Mesenchymal stem cell (in vitro differentiated cells and primary cell): ENCODE results near the gene TBC1D9.

Experiments used
- DNase-seq: peaks from one replicate; pipeline ENCODE4 v3.0.0-alpha.2; 2013
- H2AFZ ChIP-seq: one replicate; pipeline ENCODE4 v1.6.1; 2013; ENCODE audit warnings: low read depth, mild to moderate bottlenecking, control low read depth, inconsistent platforms, low read length, moderate library complexity
- H2AK5ac ChIP-seq: 2 replicates; pipeline ENCODE4 v1.6.1; 2013; ENCODE audit warnings: low read length, moderate library complexity, mild to moderate bottlenecking, inconsistent platforms; ENCODE audit not compliant: severe bottlenecking
- H2BK120ac ChIP-seq: one replicate; pipeline ENCODE4 v1.6.1; 2013; ENCODE audit warnings: low read depth, mild to moderate bottlenecking, inconsistent platforms, low read length, moderate library complexity
- H2BK12ac ChIP-seq, 2 experiments: one replicate each; pipeline ENCODE4 v1.6.1; 2013; ENCODE audit warnings: inconsistent platforms in 2 of 2, low read length in 2 of 2, mild to moderate bottlenecking in 2 of 2, moderate library complexity in 2 of 2, control low read depth in 1 of 2
- H2BK15ac ChIP-seq: one replicate; pipeline ENCODE4 v1.6.1; 2013; ENCODE audit warnings: mild to moderate bottlenecking, low read depth, inconsistent platforms; ENCODE audit not compliant: poor library complexity, severe bottlenecking
- H2BK5ac ChIP-seq: 2 replicates; pipeline ENCODE4 v1.6.1; 2013; ENCODE audit warnings: low read depth, mild to moderate bottlenecking, low read length, control low read depth, inconsistent platforms; ENCODE audit not compliant: poor library complexity, severe bottlenecking
- H3K14ac ChIP-seq, 2 experiments: one replicate each; pipeline ENCODE4 v1.6.1; 2013; ENCODE audit warnings: inconsistent platforms in 2 of 2, low read length in 2 of 2, control low read depth in 1 of 2, mild to moderate bottlenecking in 1 of 2, moderate library complexity in 1 of 2
- H3K18ac ChIP-seq, 2 experiments: one replicate each; pipeline ENCODE4 v1.6.1; 2013; ENCODE audit warnings: inconsistent platforms in 2 of 2, low read length in 2 of 2, control low read depth in 1 of 2, low read depth in 1 of 2, mild to moderate bottlenecking in 1 of 2
- H3K23ac ChIP-seq, 2 experiments: one replicate each; pipeline ENCODE4 v1.6.1; 2013; ENCODE audit warnings: inconsistent platforms in 2 of 2, low read length in 2 of 2, mild to moderate bottlenecking in 2 of 2, moderate library complexity in 2 of 2, control low read depth in 1 of 2
- H3K27ac ChIP-seq: 2 replicates; pipeline ENCODE4 v1.5.1; 2013; ENCODE audit warnings: mild to moderate bottlenecking, moderate library complexity, low read length, control low read depth, inconsistent platforms; ENCODE audit not compliant: poor library complexity, severe bottlenecking
- H3K27me3 ChIP-seq, 2 experiments: 2 replicates each; pipeline versions ENCODE4 v1.6.1 to v1.7.0; 2013; ENCODE audit warnings: low read length in 2 of 2, mild to moderate bottlenecking in 2 of 2, moderate library complexity in 2 of 2, control low read depth in 1 of 2, inconsistent platforms in 1 of 2; ENCODE audit not compliant: control insufficient read depth in 1 of 2, insufficient read depth in 1 of 2
- H3K36me3 ChIP-seq, 2 experiments: 2 replicates each; pipeline versions ENCODE4 v1.6.1 to v1.7.0; 2013; ENCODE audit warnings: low read length in 2 of 2, control low read depth in 1 of 2, inconsistent platforms in 1 of 2, low read depth in 1 of 2, mild to moderate bottlenecking in 1 of 2; ENCODE audit not compliant: insufficient read depth in 2 of 2, control insufficient read depth in 1 of 2
- H3K4ac ChIP-seq, 2 experiments: one replicate each; pipeline ENCODE4 v1.6.1; 2013; ENCODE audit warnings: inconsistent platforms in 2 of 2, low read length in 2 of 2, mild to moderate bottlenecking in 2 of 2, moderate library complexity in 2 of 2, control low read depth in 1 of 2, low read depth in 1 of 2
- H3K4me1 ChIP-seq: 2 replicates; pipeline ENCODE4 v1.6.1; 2013; ENCODE audit warnings: low read depth, low read length, control low read depth; ENCODE audit not compliant: control insufficient read depth, insufficient read depth
- H3K4me2 ChIP-seq: 2 replicates; pipeline ENCODE4 v1.6.1; 2013; ENCODE audit warnings: low read length, mild to moderate bottlenecking, inconsistent platforms; ENCODE audit not compliant: poor library complexity, severe bottlenecking
- H3K4me3 ChIP-seq, 2 experiments: 2 replicates each; pipeline versions ENCODE4 v1.5.1 to v1.7.0; 2013; ENCODE audit warnings: low read length in 2 of 2, mild to moderate bottlenecking in 2 of 2, control low read depth in 1 of 2, low read depth in 1 of 2; ENCODE audit not compliant: insufficient read depth in 1 of 2
- H3K79me1 ChIP-seq: replicated peaks from 2 replicates; pipeline ENCODE4 v1.6.1; 2013; ENCODE audit warnings: mild to moderate bottlenecking, control low read depth, low read length, inconsistent platforms; ENCODE audit not compliant: poor library complexity, severe bottlenecking
- H3K9ac ChIP-seq: 2 replicates; pipeline ENCODE4 v1.7.0; 2013; ENCODE audit warnings: mild to moderate bottlenecking, low read length, moderate library complexity
- H3K9me3 ChIP-seq: 2 replicates; pipeline ENCODE4 v1.7.0; 2013; ENCODE audit warnings: mild to moderate bottlenecking, low read length; ENCODE audit not compliant: control insufficient read depth
- H4K8ac ChIP-seq: one replicate; pipeline ENCODE4 v1.6.1; 2013; ENCODE audit warnings: inconsistent platforms, mild to moderate bottlenecking, low read length, moderate library complexity
- H4K91ac ChIP-seq: one replicate; pipeline ENCODE4 v1.6.1; 2013; ENCODE audit warnings: mild to moderate bottlenecking, low read length, inconsistent platforms
- WGBS: methylation state at CpG from one replicate; pipeline ENCODE4 v1.1.7; 2013; ENCODE audit warnings: mixed read lengths; 5-methylcytosine and 5-hydroxymethylcytosine counted together

Gene TBC1D9

DNA sequence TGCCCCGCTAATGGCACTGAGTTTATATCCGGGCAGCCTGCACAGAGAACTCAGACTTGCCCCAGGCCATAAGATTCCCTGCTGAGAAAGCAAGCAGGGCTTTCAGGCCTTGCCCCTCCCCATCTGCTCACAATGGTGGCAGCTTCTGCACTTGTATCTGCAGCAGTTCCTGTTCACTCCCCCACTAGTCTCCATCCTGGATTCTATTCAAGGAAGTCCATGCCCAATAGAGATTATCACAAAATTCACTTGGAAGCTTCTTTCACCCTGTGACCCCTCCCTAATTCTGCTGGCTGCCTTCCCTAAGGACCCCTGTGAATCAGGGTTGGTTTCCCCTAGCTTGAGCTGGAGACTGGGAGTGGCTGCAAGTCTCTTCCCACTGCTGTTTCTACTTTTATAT is 152.9 kb downstream of the TBC1D9 start:
- Histone ChIP-seq H3K4me3 (no peak overlapping the region), H3K18ac (no peak overlapping the region), H4K91ac (no peak overlapping the region), H3K27ac (no peak overlapping the region), H4K8ac (no peak overlapping the region), H3K14ac (no peak overlapping the region), H2AK5ac (no peak overlapping the region), H3K9ac (no peak overlapping the region), H3K9me3 (no peaks in the 10 kb centered on the region), H3K27me3 (peaks cover 0 to 37% of the 10 kb centered on the region in 2 experiments), H3K4me2 (no peak overlapping the region), H2BK15ac (no peak overlapping the region), H3K4me1 (no peaks in the 10 kb centered on the region), H2BK5ac (no peak overlapping the region), H3K23ac (no peak overlapping the region), H2BK12ac (no peak overlapping the region), H3K79me1 (no peaks in the 10 kb centered on the region), H3K36me3 (no peaks in the 10 kb centered on the region), H2AFZ (no peak overlapping the region), H2BK120ac (no peak overlapping the region), H3K4ac (no peak overlapping the region)
- WGBS: 90% methylated on average over 2 of the region's 2 CpGs
- no peak for DNase-seq

DNA sequence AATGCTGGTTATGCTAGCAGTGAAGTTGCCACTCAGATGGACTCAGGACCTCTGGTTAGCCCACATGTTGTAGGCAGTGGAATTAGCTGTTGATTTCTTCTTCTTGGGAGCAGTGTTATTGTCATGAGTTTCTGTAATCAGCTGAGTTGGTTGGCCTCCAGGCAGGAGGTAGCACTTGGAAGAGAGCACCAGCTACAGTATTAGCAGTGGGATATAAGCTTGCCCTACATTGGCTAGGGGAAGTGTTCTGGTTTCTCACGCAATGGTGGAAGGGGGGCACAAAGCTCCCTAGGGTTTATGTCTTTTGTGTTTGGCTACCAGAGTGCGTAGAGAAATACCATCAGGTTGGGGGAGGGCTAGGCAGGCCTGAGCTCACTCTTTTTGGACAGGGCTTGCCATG is 153.5 kb downstream of the TBC1D9 start:
- Histone ChIP-seq H3K4me3 (no peak overlapping the region), H2AK5ac (no peak overlapping the region), H3K27me3 (peaks cover 0 to 37% of the 10 kb centered on the region in 2 experiments), H3K79me1 (no peaks in the 10 kb centered on the region), H3K23ac (no peak overlapping the region), H3K14ac (no peak overlapping the region), H2BK120ac (no peak overlapping the region), H3K4ac (no peak overlapping the region), H2AFZ (no peak overlapping the region), H3K4me2 (no peak overlapping the region), H4K8ac (no peak overlapping the region), H4K91ac (no peak overlapping the region), H3K4me1 (no peaks in the 10 kb centered on the region), H3K36me3 (no peaks in the 10 kb centered on the region), H3K18ac (no peak overlapping the region), H2BK5ac (no peak overlapping the region), H2BK12ac (no peak overlapping the region), H2BK15ac (no peak overlapping the region), H3K9me3 (no peaks in the 10 kb centered on the region), H3K27ac (no peak overlapping the region), H3K9ac (no peak overlapping the region)
- WGBS: 88% methylated on average over 2 of the region's 2 CpGs
- DNase-seq: no peak

DNA sequence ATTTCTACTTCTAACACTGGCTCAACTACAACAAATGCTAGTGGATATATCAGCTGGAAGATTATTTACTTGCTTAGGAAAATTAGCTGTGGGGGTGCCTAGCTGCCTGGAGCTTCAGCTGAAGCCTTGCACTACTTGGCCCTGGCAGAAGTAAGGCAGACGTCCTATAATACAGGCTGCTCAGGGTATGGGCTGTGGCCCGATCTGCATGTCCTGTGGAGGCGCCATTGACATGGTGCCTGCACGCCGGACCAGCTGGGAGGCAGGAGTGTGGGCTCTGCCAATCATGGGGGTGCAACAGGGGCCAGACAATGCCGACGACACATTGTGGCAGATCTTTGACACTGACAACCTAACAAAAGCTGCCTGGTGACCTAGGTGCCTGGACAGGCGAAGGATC is 155.8 kb downstream of the TBC1D9 start:
- H3K27me3 ChIP-seq: peaks cover 0 to 24% of the 10 kb centered on the region in 2 experiments
- no peak overlapping the region for H3K4ac ChIP-seq
- no peaks in the 10 kb centered on the region for H3K36me3 ChIP-seq
- no peak overlapping the region for H3K14ac ChIP-seq
- no peak for DNase-seq
- H3K4me3 ChIP-seq: no peak overlapping the region
- H2BK120ac ChIP-seq: no peak overlapping the region
- no peak overlapping the region for H2BK5ac ChIP-seq
- no peak overlapping the region for H3K9ac ChIP-seq
- no peak overlapping the region for H3K23ac ChIP-seq
- H4K8ac ChIP-seq: no peak overlapping the region
- no peak overlapping the region for H3K4me2 ChIP-seq
- H2AK5ac ChIP-seq: no peak overlapping the region
- no peak overlapping the region for H2BK15ac ChIP-seq
- WGBS: 88% methylated on average over 8 of the region's 8 CpGs
- no peak overlapping the region for H2AFZ ChIP-seq
- no peak overlapping the region for H2BK12ac ChIP-seq
- no peak overlapping the region for H3K27ac ChIP-seq
- H4K91ac ChIP-seq: no peak overlapping the region
- no peaks in the 10 kb centered on the region for H3K9me3 ChIP-seq
- no peaks in the 10 kb centered on the region for H3K79me1 ChIP-seq
- no peaks in the 10 kb centered on the region for H3K4me1 ChIP-seq
- H3K18ac ChIP-seq: no peak overlapping the region

DNA sequence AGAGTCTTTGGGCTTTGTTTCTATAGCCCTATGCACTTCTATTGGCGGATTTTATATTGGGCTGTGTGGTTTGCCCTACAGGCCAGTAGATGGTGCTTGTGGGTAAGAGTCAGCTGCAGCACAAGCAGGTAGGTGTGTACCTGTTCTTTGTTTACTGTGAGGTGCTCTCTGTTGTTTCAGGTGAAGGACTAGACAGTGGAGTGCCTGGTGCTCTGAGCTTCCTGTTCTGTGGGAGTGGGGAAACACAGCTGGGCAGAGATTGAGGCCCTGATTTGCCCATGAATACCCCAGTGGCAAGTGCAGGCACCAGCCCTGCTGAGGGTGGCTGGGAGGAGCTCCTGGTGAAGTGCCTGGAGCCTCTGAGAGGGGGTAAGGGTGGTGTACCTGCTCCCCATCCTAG is 161.1 kb downstream of the TBC1D9 start:
- whole genome bisulfite sequencing: 78% methylated on average over 1 of the region's 1 CpG
- no peak overlapping the region for H4K91ac ChIP-seq
- H3K4ac ChIP-seq: no peak overlapping the region

More for the DNA sequence above, 161.1 kb downstream of the TBC1D9 start:
- H3K14ac ChIP-seq: no peak overlapping the region
- no peak overlapping the region for H2AFZ ChIP-seq
- H2BK5ac ChIP-seq: no peak overlapping the region
- peaks cover 8% of the 10 kb centered on the region for H3K9me3 ChIP-seq
- no peaks in the 10 kb centered on the region for H3K79me1 ChIP-seq
- no peak overlapping the region for H3K27ac ChIP-seq
- H3K23ac ChIP-seq: no peak overlapping the region
- no peak overlapping the region for H3K4me3 ChIP-seq
- no peak overlapping the region for H2BK15ac ChIP-seq
- H3K27me3 ChIP-seq: peaks cover 0 to 12% of the 10 kb centered on the region in 2 experiments
- H3K18ac ChIP-seq: no peak overlapping the region
- H2BK12ac ChIP-seq: no peak overlapping the region
- no peak overlapping the region for H2BK120ac ChIP-seq
- H3K36me3 ChIP-seq: no peaks in the 10 kb centered on the region
- H3K4me1 ChIP-seq: no peaks in the 10 kb centered on the region
- no peak overlapping the region for H3K4me2 ChIP-seq
- H2AK5ac ChIP-seq: no peak overlapping the region
- H4K8ac ChIP-seq: no peak overlapping the region
- H3K9ac ChIP-seq: no peak overlapping the region
- DNase-seq: peak; percentile 12
